Esophagus squamous epithelium (tissue), 5 donors: ENCODE measurements around the gene DHX32. TPM values are rescaled to one million over a fixed set of nuclear protein-coding genes. Genes with fewer than 3 reads are reported as not detected.

Experiments
- DNase-seq: peaks from one replicate; lab custom pipeline; 2025; lab: John Stamatoyannopoulos, UW
- H3K27ac ChIP-seq, 4 donors: fragments of 200-600 bp; sonication (generic); one replicate each; pipeline ENCODE4 v1.5.1; 2016 to 2019; ENCODE audit warnings: mild to moderate bottlenecking in 1 of 4
- H3K27me3 ChIP-seq, 4 donors: fragments of 200-600 bp; sonication (generic); 1 replicate in 3 of 4; 2 replicates in 1 of 4; pipeline versions ENCODE4 v1.5.1 to v1.6.0; 2017 to 2021; ENCODE audit warnings: antibody characterized with exemption in 1 of 4
- H3K36me3 ChIP-seq, 3 donors: fragments of 200-600 bp; sonication (generic); one replicate each; pipeline ENCODE4 v1.5.1; 2016 to 2019
- H3K4me1 ChIP-seq, 3 donors: fragments of 200-600 bp; sonication (generic); one replicate each; pipeline ENCODE4 v1.5.1; 2017 to 2019
- H3K4me3 ChIP-seq, 4 donors: fragments of 200-600 bp; sonication (generic); 1 replicate in 3 of 4; 2 replicates in 1 of 4; pipeline ENCODE4 v1.5.1; 2016 to 2019; ENCODE audit warnings: mild to moderate bottlenecking in 2 of 4, moderate library complexity in 1 of 4
- H3K9me3 ChIP-seq, 3 donors: fragments of 200-600 bp; sonication (generic); one replicate each; pipeline ENCODE4 v1.5.1; 2016 to 2019
- CTCF ChIP-seq, 6 experiments: fragments of 450-650 bp in 4 of 6; fragments of 200-600 bp in 2 of 6; sonication (generic) in 2 of 6; IDR thresholded peaks; one replicate each; pipeline ENCODE4 v1.5.1; 2016 to 2019; ENCODE audit warnings: antibody characterized with exemption in 6 of 6, mild to moderate bottlenecking in 4 of 6, moderate library complexity in 4 of 6
- POLR2A ChIP-seq, 4 donors: fragments of 450-650 bp; IDR thresholded peaks; one replicate each; pipeline ENCODE4 v1.6.1; 2017; ENCODE audit warnings: antibody characterized with exemption in 4 of 4, mild to moderate bottlenecking in 4 of 4, moderate library complexity in 3 of 4
- WGBS, 2 donors: methylation state at CpG; one replicate each; pipeline ENCODE4 v1.1.5; 2018; 5-methylcytosine and 5-hydroxymethylcytosine counted together
- intact Hi-C: fragments of 100-400 bp; cut with DNase I; formaldehyde crosslinking; loops from one replicate; pipeline ENCODE4 v1.15.0; 2022
- total RNA-seq, 4 donors: library from RNA; depleted of rRNA; stranded (reverse); fragments of >200 nt; gene quantifications; one replicate each; pipeline ENCODE4 v1.1.0, GENCODE V29; 2016
- donor health status: DM: yes; HTN: yes; CAD: no.

The DHX32 gene
- total RNA-seq, 4 donors from 2014 or later: 36.6 to 52.4 (median 42.3) TPM

- H3K27ac ChIP-seq: peak overlapping the region in 3 of 4 donors; percentile 32 to 56 (median 39)
- H3K9me3 ChIP-seq: no peaks in the 10 kb centered on the region
- no peak overlapping the region for H3K4me3 ChIP-seq
- TF ChIP-seq CTCF (IDR thresholded peaks at IDR 0.05): no peak
- TF ChIP-seq POLR2A (IDR thresholded peaks at IDR 0.05): no peak
- H3K4me1 ChIP-seq: peaks cover 0 to 17% (median 0%) of the 10 kb centered on the region in 3 donors
- no peaks in the 10 kb centered on the region for H3K27me3 ChIP-seq
- peaks cover 0 to 35% (median 0%) of the 10 kb centered on the region in 3 donors for H3K36me3 ChIP-seq
- DNase-seq: no peak
- intact Hi-C loops: no loop called here
- 86 to 90% methylated on average over 5 to 7 of the region's 7 CpGs for WGBS, 2 donors
Observed at GRCh38 chr10:125866421-125867029, 14.6 kb downstream of the DHX32 start.

- Histone ChIP-seq H3K27me3 (no peaks in the 10 kb centered on the region), H3K36me3 (peaks cover 0 to 46% (median 0%) of the 10 kb centered on the region in 3 donors), H3K4me1 (peaks cover 0 to 17% (median 0%) of the 10 kb centered on the region in 3 donors), H3K9me3 (no peaks in the 10 kb centered on the region), H3K27ac (peak overlapping the region in 1 of 4 donors; percentile 42), H3K4me3 (no peak overlapping the region)
- 73 to 77% methylated on average over 3 of the region's 3 CpGs for WGBS, 2 donors
- intact Hi-C loops: no loop called here
- no peak for DNase-seq
- no peak for TF ChIP-seq POLR2A (IDR thresholded peaks at IDR 0.05)
- TF ChIP-seq CTCF (IDR thresholded peaks at IDR 0.05): no peak
Observed at GRCh38 chr10:125865120-125865519, 16.0 kb downstream of the DHX32 start.

- Histone ChIP-seq H3K4me1 (peaks cover 0 to 3% (median 0%) of the 10 kb centered on the region in 3 donors), H3K36me3 (peaks cover 0 to 59% (median 0%) of the 10 kb centered on the region in 3 donors), H3K9me3 (no peaks in the 10 kb centered on the region), H3K27me3 (no peaks in the 10 kb centered on the region), H3K27ac (no peak overlapping the region), H3K4me3 (no peak overlapping the region)
- 82 to 84% methylated on average over 4 of the region's 4 CpGs for WGBS, 2 donors
- TF ChIP-seq POLR2A (IDR thresholded peaks at IDR 0.05): no peak
- DNase-seq: no peak
- intact Hi-C loops: no loop called here
Observed at GRCh38 chr10:125859128-125859817, 21.8 kb downstream of the DHX32 start.

- intact Hi-C loops: no loop called here
- peaks cover 0 to 3% (median 0%) of the 10 kb centered on the region in 3 donors for H3K4me1 ChIP-seq
- H3K4me3 ChIP-seq: no peak overlapping the region
- 77 to 80% methylated on average over 2 of the region's 2 CpGs for WGBS, 2 donors
- peaks cover 0 to 71% (median under 1%) of the 10 kb centered on the region in 3 donors for H3K36me3 ChIP-seq
- DNase-seq: no peak
- no peaks in the 10 kb centered on the region for H3K9me3 ChIP-seq
- no peaks in the 10 kb centered on the region for H3K27me3 ChIP-seq
- TF ChIP-seq CTCF (IDR thresholded peaks at IDR 0.05) (no peak), POLR2A (IDR thresholded peaks at IDR 0.05) (no peak)
- no peak overlapping the region for H3K27ac ChIP-seq
Observed at GRCh38 chr10:125857185-125857760, 23.8 kb downstream of the DHX32 start.

GRCh38 chr10:125852487-125852886 is 28.6 kb downstream of the DHX32 start:
- no peak for DNase-seq
- H3K4me1 ChIP-seq: peaks cover 0 to 3% (median 0%) of the 10 kb centered on the region in 3 donors
- no peak for TF ChIP-seq POLR2A (IDR thresholded peaks at IDR 0.05)
- no peak for TF ChIP-seq CTCF (IDR thresholded peaks at IDR 0.05)
- H3K4me3 ChIP-seq: no peak overlapping the region
- no peaks in the 10 kb centered on the region for H3K9me3 ChIP-seq
- no peaks in the 10 kb centered on the region for H3K27me3 ChIP-seq
- intact Hi-C loops: no loop called here
- H3K36me3 ChIP-seq: peaks cover 0 to 78% (median 17%) of the 10 kb centered on the region in 3 donors
- WGBS, 2 donors: 93 to 95% methylated on average over 7 of the region's 7 CpGs
- H3K27ac ChIP-seq: no peak overlapping the region
